ENCODE measurements around the gene ZCWPW1. TPM values are rescaled to one million over a fixed set of nuclear protein-coding genes. Genes with fewer than 3 reads are reported as not detected.

ZCWPW1 gene
- total RNA-seq: 4.4 TPM
- long read RNA-seq, partial matches to known transcripts: 0 of 5 reads
- long read RNA-seq, other reads (novel, unspliced or antisense): 4 of 5 reads

- peak; percentile 77 for ATAC-seq
- DNase-seq (ENCODE audit: missing footprints): peak; percentile 99
- intact Hi-C loops (cut with DNase I): no loop called here
Measured at GRCh38 chr7:100428199-100428966, at the start of gene ZCWPW1. Gene ZCWPW1, minus strand, starts transcription at chr7:100428703. Its CDS starts 8,054 bp downstream, at chr7:100420649.

- DNase-seq (ENCODE audit: missing footprints) (peak; percentile 67), ATAC-seq (no peak)
- intact Hi-C loops (cut with DNase I): no loop called here
Measured at GRCh38 chr7:100477871-100478267, 49.4 kb upstream of the ZCWPW1 start.

- intact Hi-C loops (cut with DNase I): no loop called here
- peak; percentile 54 for DNase-seq (ENCODE audit: missing footprints)
Measured at GRCh38 chr7:100476903-100477870, 48.7 kb upstream of the ZCWPW1 start.

GRCh38 chr7:100476101-100476780, 47.7 kb upstream of the ZCWPW1 start:
- DNase-seq (ENCODE audit: missing footprints): peak; percentile 45

More at GRCh38 chr7:100476903-100477870, 48.7 kb upstream of the ZCWPW1 start:
- ATAC-seq: no peak

GRCh38 chr7:100475549-100475948, 47.0 kb upstream of the ZCWPW1 start:
- intact Hi-C loops (cut with DNase I): no loop called here
- DNase-seq (ENCODE audit: missing footprints): peak; percentile 85
- peak; percentile 3 for ATAC-seq

More at GRCh38 chr7:100476101-100476780, 47.7 kb upstream of the ZCWPW1 start:
- intact Hi-C loops (cut with DNase I): no loop called here
- no peak for ATAC-seq

GRCh38 chr7:100472854-100473499, 44.5 kb upstream of the ZCWPW1 start:
- DNase-seq (ENCODE audit: missing footprints) (no peak), ATAC-seq (peak; percentile 8)
- intact Hi-C loops (cut with DNase I): no loop called here

GRCh38 chr7:100472121-100472851, 43.8 kb upstream of the ZCWPW1 start:
- DNase-seq (ENCODE audit: missing footprints): peak; percentile 65
- intact Hi-C loops (cut with DNase I): no loop called here
- no peak for ATAC-seq

GRCh38 chr7:100471021-100471420, 42.5 kb upstream of the ZCWPW1 start:
- ATAC-seq (no peak), DNase-seq (ENCODE audit: missing footprints) (peak; percentile 26)
- intact Hi-C loops (cut with DNase I): no loop called here

- intact Hi-C loops (cut with DNase I): loop anchor here (1.0 to 5.0 kb wide), 5 partner anchors 10 to 255 kb away; partner anchors contain the start of genes GIGYF1, GNB2 and TSC22D4
- ATAC-seq: peak; percentile 73
- peak; percentile 93 for DNase-seq (ENCODE audit: missing footprints)
Measured at GRCh38 chr7:100469227-100470044, 40.9 kb upstream of the ZCWPW1 start.

GRCh38 chr7:100467638-100468373, 39.3 kb upstream of the ZCWPW1 start:
- DNase-seq (ENCODE audit: missing footprints) (no peak), ATAC-seq (no peak)
- intact Hi-C loops (cut with DNase I): loop anchor here (2.0 to 5.0 kb wide), 3 partner anchors 204 to 257 kb away; partner anchors contain the start of genes GIGYF1 and GNB2

- no peak for ATAC-seq
- DNase-seq (ENCODE audit: missing footprints): no peak
Measured at GRCh38 chr7:100466653-100467605, 38.4 kb upstream of the ZCWPW1 start.

GRCh38 chr7:100465702-100466311, 37.3 kb upstream of the ZCWPW1 start:
- peak; percentile 85 for DNase-seq (ENCODE audit: missing footprints)
- peak; percentile 84 for ATAC-seq
- intact Hi-C loops (cut with DNase I): loop anchor here (1.0 to 5.0 kb wide), 3 partner anchors 17 to 226 kb away; partner anchors contain the start of genes GIGYF1, GNB2 and NYAP1

More at GRCh38 chr7:100466653-100467605, 38.4 kb upstream of the ZCWPW1 start:
- intact Hi-C loops (cut with DNase I): loop anchor here (5.0 kb wide), 2 partner anchors 205 to 225 kb away; partner anchors contain the start of genes GIGYF1 and GNB2

- intact Hi-C loops (cut with DNase I): loop anchor here (1.0 to 5.0 kb wide), 3 partner anchors 18 to 227 kb away; partner anchors contain the start of genes GIGYF1, GNB2 and NYAP1
- no peak for ATAC-seq
- DNase-seq (ENCODE audit: missing footprints): no peak
Measured at GRCh38 chr7:100465299-100465698, 36.8 kb upstream of the ZCWPW1 start.

GRCh38 chr7:100464791-100465190, 36.3 kb upstream of the ZCWPW1 start:
- intact Hi-C loops (cut with DNase I): loop anchor here (1.0 to 5.0 kb wide), 3 partner anchors 19 to 228 kb away; partner anchors contain the start of genes GIGYF1, GNB2 and NYAP1
- DNase-seq (ENCODE audit: missing footprints): no peak
- ATAC-seq: no peak

Data from Right ventricle myocardium inferior (tissue), 1 donor.